NB4 (cell line): Measurements from ENCODE around the gene SPECC1L.

Experiments
- CTCF ChIP-seq: IDR thresholded peaks from one replicate; pipeline ENCODE4 v1.5.1; 2012; ENCODE audit warnings: low read depth, low read length
- MAX ChIP-seq: IDR thresholded peaks from 2 replicates; pipeline ENCODE4 v1.6.1; 2011; ENCODE audit warnings: low read depth, low read length
- POLR2A ChIP-seq: IDR thresholded peaks from 2 replicates; pipeline ENCODE4 v1.6.1; 2011; ENCODE audit warnings: mild to moderate bottlenecking; ENCODE audit not compliant: insufficient read length; ENCODE audit errors: extremely low read depth

GRCh38 chr22:24231706-24232105 lies 38.9 kb upstream of the SPECC1L start:
- TF ChIP-seq CTCF (no peak), MAX (no peak), POLR2A (no peak)
